Motor neuron (in vitro differentiated cells): ENCODE measurements around the gene GALE. TPM values are rescaled to one million over a fixed set of nuclear protein-coding genes. Genes with fewer than 3 reads are reported as not detected.

Experiments used
- ATAC-seq, 8 experiments: fragments of 200-7000 bp; cut with Tn5 transposase; replicated peaks in 6 of 8; 2 replicates each; pipeline ENCODE4 v1.8.0; 2021; ENCODE audit warnings: mild to moderate bottlenecking in 8 of 8, moderate library complexity in 8 of 8
- H3K27ac ChIP-seq, 2 donors: fragments of 250-450 bp; sonication (Bioruptor Pico); 2 replicates each; pipeline ENCODE4 v1.9.0; 2021; ENCODE audit warnings: antibody characterized with exemption in 2 of 2, mild to moderate bottlenecking in 2 of 2, moderate library complexity in 1 of 2
- H3K4me1 ChIP-seq, 2 donors: fragments of 250-450 bp; sonication (Bioruptor Pico); replicated peaks in 1 of 2; 2 replicates each; pipeline ENCODE4 v1.6.1; 2021; ENCODE audit warnings: antibody characterized with exemption in 2 of 2, mild to moderate bottlenecking in 2 of 2, moderate library complexity in 1 of 2
- H3K4me3 ChIP-seq, 5 donors: fragments of 250-450 bp; sonication (Bioruptor Pico); 2 replicates each; pipeline ENCODE4 v1.9.0; 2021; ENCODE audit warnings: antibody characterized with exemption in 5 of 5, mild to moderate bottlenecking in 5 of 5, moderate library complexity in 4 of 5
- WGBS, 10 experiments: fragments of 450-650 bp; shearing (Covaris generic); methylation state at CpG; one replicate each; pipeline ENCODE4 v1.0.0; 2022; 5-methylcytosine and 5-hydroxymethylcytosine counted together
- in situ Hi-C, 9 experiments: fragments of 400-800 bp; cut with MboI; loops; one replicate each; pipeline ENCODE4 v1.15.0; 2021; ENCODE audit warnings: low sequenced_read_pairs in 9 of 9, low pct_unique_long_range_greater_than_20kb in 2 of 9; ENCODE audit not compliant: unreplicated experiment in 9 of 9
- total RNA-seq, 8 experiments: library from RNA; unstranded; fragments of 300-600 nt; gene quantifications; 2 replicates each; pipeline versions ENCODE4 v1.2.3 to v1.2.4, GENCODE V29; 2022

The GALE gene
- total RNA-seq, 8 experiments from 2014 or later = 18.2 to 57.1 (median 44.3) TPM

DNA sequence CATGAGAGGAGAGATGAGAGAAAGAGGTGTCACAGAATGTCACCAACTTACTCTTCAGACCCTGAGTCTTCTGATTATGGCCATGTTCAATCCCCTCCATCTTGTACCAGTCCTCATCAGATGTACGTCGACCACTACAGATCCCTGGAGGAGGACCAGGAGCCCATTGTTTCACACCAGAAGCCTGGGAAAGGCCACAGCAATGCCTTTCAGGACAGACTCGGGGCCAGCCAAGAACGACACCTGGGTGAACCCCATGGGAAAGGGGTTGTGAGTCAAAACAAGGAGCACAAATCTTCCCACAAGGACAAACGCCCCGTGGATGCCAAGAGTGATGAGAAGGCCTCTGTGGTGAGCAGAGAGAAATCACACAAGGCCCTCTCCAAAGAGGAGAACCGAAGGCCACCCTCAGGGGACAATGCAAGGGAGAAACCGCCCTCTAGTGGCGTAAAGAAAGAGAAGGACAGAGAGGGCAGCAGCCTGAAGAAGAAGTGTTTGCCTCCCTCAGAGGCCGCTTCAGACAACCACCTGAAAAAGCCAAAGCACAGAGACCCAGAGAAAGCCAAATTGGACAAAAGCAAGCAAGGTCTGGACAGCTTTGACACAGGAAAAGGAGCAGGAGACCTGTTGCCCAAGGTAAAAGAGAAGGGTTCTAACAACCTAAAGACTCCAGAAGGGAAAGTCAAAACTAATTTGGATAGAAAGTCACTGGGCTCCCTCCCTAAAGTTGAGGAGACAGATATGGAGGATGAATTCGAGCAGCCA is 49.3 kb downstream of the GALE start:
- 47 to 100% (median 78%) methylated on average over 1 to 10 of the region's 11 CpGs; no CpG with 5 or more reads in 1 of the 10 experiments for WGBS, 10 experiments
- ATAC-seq = peak in 7 of 8 experiments; percentile 23 to 89 (median 65)

GRCh38 chr1:23748016-23748415 is 52.5 kb downstream of the GALE start:
- no peak for ATAC-seq
- Histone ChIP-seq H3K4me1 (peaks cover 9 to 15% of the 10 kb centered on the region in 2 donors), H3K4me3 (no peak overlapping the region), H3K27ac (no peak overlapping the region)
- in situ Hi-C loops = no loop called here
- 48 to 96% (median 85%) methylated on average over 1 to 3 of the region's 3 CpGs for WGBS, 10 experiments

More for the DNA sequence above, 49.3 kb downstream of the GALE start:
- Histone ChIP-seq H3K4me3 (no peak overlapping the region), H3K27ac (no peak overlapping the region), H3K4me1 (no peaks in the 10 kb centered on the region)
- in situ Hi-C loops = no loop called here

Other genes starting within 250 kb of the GALE start
- gene ID3, start 241.3 kb downstream of the GALE start, total RNA-seq = 100 to 1,000 TPM in 4 of 8 experiments, 10 to 100 TPM in 4; 13.9 to 277 (median 70.3) TPM
- gene RPL11, start 108.9 kb downstream of the GALE start, total RNA-seq = 1,000 to 10,000 TPM; 1,687 to 4,332 (median 2,623) TPM
- gene ELOA, start 57.3 kb downstream of the GALE start, total RNA-seq = 10 to 100 TPM; 28.5 to 54.9 (median 37.2) TPM
- gene PITHD1, start 22.3 kb downstream of the GALE start, total RNA-seq = 100 to 1,000 TPM in 2 of 8 experiments, 10 to 100 TPM in 6; 40.1 to 106 (median 82.9) TPM
- gene LYPLA2, start 9.6 kb downstream of the GALE start, total RNA-seq = 100 to 1,000 TPM in 1 of 8 experiments, 10 to 100 TPM in 7; 42.4 to 120 (median 61.1) TPM
- gene HMGCL, start 24.7 kb upstream of the GALE start, total RNA-seq = 10 to 100 TPM; 26.9 to 58.0 (median 42.2) TPM
- 10 to 100 TPM in 6 of 8 experiments, 1 to 10 TPM in 2; 6.5 to 23.1 (median 18.9) TPM for gene FUCA1, start 67.5 kb upstream of the GALE start, total RNA-seq
- under 1 TPM in 4 of 8 experiments, not detected in 4; 0.09 to 0.57 (median 0.11) TPM for gene CNR2, start 112.6 kb upstream of the GALE start, total RNA-seq
- 100 to 1,000 TPM in 1 of 8 experiments, 10 to 100 TPM in 7; 71.0 to 157 (median 83.7) TPM for gene PNRC2, start 159.1 kb upstream of the GALE start, total RNA-seq
- 100 to 1,000 TPM; 101 to 230 (median 169) TPM for gene SRSF10, start 179.6 kb upstream of the GALE start, total RNA-seq